ENCODE results near the gene NR3C1. TPM values are rescaled to one million over a fixed set of nuclear protein-coding genes. Genes with fewer than 3 reads are reported as not detected.
A peak's percentile ranks its signal among the peaks of the same experiment; 100 is the strongest.

Gene NR3C1
- total RNA-seq, 4 donors from 2014 or later, result 56.7 to 79.1 (median 64.4) TPM

DNA sequence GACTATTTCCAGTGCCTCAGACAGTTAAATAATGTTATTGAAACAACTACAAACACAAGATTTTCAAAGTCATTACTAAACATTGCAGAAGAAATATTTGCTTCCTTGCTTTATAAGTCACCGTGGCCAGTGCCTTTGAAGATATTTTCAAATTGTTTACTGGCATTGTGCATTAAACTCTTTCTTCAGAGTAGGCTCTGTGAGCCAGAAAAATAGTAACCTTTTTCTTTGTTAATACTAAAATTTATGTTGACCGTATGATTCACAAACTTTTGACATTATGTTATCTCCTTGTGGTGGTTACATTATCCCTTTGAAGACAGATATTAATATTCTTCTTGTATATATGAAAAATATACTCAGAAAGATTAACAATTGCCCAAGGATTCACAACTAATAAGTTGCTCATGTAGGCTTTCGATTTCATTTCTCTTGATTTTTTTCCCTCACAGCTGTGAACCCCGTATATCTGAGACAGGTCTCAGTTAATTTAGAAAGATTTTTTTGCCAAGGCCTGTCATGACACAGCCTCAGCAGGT is 140.1 kb downstream of the NR3C1 start:
- no peak for TF ChIP-seq POLR2A (IDR thresholded peaks at IDR 0.05)
- TF ChIP-seq, protein P1, sequence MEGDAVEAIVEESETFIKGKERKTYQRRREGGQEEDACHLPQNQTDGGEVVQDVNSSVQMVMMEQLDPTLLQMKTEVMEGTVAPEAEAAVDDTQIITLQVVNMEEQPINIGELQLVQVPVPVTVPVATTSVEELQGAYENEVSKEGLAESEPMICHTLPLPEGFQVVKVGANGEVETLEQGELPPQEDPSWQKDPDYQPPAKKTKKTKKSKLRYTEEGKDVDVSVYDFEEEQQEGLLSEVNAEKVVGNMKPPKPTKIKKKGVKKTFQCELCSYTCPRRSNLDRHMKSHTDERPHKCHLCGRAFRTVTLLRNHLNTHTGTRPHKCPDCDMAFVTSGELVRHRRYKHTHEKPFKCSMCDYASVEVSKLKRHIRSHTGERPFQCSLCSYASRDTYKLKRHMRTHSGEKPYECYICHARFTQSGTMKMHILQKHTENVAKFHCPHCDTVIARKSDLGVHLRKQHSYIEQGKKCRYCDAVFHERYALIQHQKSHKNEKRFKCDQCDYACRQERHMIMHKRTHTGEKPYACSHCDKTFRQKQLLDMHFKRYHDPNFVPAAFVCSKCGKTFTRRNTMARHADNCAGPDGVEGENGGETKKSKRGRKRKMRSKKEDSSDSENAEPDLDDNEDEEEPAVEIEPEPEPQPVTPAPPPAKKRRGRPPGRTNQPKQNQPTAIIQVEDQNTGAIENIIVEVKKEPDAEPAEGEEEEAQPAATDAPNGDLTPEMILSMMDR (IDR thresholded peaks at IDR 0.05 in 4 of 5, conservative IDR thresholded peaks at IDR 0.05 in 1 of 5), result no peak
- Histone ChIP-seq H3K4me3 (no peak overlapping the region), H3K27ac (no peak overlapping the region), H3K27me3 (no peaks in the 10 kb centered on the region), H3K4me1 (no peaks in the 10 kb centered on the region), H3K9me3 (no peaks in the 10 kb centered on the region), H3K36me3 (no peaks in the 10 kb centered on the region)
- intact Hi-C loops (cut with DNase I; ENCODE audit: low total_unique reads), result no loop called here
- no peak for ATAC-seq
- DNase-seq, result no peak
- in situ Hi-C loops (cut with MboI; ENCODE audit: low sequenced_read_pairs in 4 of 4), result no loop called here

DNA sequence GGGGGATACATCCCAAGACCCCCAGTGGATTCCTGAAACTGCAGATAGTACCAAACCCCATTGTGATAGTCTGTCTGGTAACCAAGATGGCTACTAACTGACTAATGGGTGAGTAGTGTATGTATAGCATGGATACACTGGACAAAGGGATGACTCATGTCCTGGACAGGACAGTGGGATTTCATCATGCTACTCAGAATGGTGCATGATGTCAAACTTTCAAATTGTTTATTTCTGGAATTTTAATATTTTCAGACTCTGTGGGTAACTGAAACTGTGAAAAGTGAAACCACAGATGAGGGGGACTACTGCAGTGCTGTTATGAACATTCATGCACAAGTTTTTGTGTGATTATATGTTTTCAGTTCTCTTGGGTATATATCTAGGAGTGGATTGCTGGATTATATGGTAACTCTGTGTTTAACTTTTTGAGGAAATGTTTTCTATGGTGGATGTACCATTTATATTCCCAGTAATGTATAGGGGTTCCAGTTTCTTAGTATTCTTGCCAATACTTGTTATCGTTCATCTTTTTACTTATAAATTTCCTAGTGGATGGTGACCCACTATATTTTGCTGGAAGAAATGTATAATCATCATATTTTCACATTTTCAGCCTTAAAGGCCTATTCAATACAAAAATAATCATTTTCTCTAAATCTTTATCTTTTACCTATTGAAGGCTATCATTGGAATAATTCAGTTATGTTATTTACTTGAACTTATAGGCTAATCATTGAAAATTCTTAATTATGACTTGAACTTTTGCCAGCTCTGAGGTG is 140.9 kb downstream of the NR3C1 start:
- TF ChIP-seq, protein P1 (IDR thresholded peaks at IDR 0.05 in 4 of 5, conservative IDR thresholded peaks at IDR 0.05 in 1 of 5), result no peak
- no peak for TF ChIP-seq POLR2A (IDR thresholded peaks at IDR 0.05)
- Histone ChIP-seq H3K4me1 (no peaks in the 10 kb centered on the region), H3K4me3 (no peak overlapping the region), H3K9me3 (no peaks in the 10 kb centered on the region), H3K27me3 (no peaks in the 10 kb centered on the region), H3K27ac (no peak overlapping the region), H3K36me3 (no peaks in the 10 kb centered on the region)
- ATAC-seq (peak; percentile 54 to 78), DNase-seq (no peak)
- intact Hi-C loops (cut with DNase I; ENCODE audit: low total_unique reads), result no loop called here
- in situ Hi-C loops (cut with MboI; ENCODE audit: low sequenced_read_pairs in 4 of 4), result no loop called here

DNA sequence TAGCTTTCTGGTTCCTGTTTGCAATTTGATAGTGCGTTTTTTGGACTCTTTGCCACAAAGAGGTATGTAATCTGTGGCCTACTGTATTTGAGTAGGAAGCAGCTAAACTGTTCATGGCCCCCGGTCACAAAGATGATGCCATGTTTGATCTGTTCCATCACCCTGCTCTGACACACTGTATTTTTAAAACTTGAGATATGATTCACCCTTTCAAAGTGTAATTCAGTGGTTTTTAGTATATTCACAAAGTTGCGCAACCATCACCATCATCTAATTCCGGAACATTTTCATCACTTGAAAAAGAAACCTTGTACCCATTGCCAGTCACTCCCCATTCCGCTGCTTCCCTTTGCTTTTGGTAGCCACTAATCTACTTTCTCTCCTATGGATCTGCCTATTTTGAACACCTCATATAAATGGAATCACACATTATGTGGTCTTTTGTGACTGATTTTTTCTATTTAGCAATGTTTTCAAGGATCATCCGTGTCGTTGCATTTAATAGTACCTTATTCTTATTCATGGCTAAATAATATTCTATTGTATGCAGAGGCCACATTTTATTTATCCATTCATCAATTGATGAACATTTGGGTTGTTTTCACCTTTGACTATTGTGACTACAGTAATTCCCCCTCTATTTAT is 141.6 kb downstream of the NR3C1 start:
- Histone ChIP-seq H3K4me3 (no peak overlapping the region), H3K9me3 (no peaks in the 10 kb centered on the region), H3K36me3 (no peaks in the 10 kb centered on the region), H3K27ac (no peak overlapping the region), H3K4me1 (no peaks in the 10 kb centered on the region), H3K27me3 (no peaks in the 10 kb centered on the region)
- DNase-seq (no peak), ATAC-seq (no peak)
- intact Hi-C loops (cut with DNase I; ENCODE audit: low total_unique reads) (no loop called here), in situ Hi-C loops (cut with MboI; ENCODE audit: low sequenced_read_pairs in 4 of 4) (no loop called here)
- no peak for TF ChIP-seq POLR2A (IDR thresholded peaks at IDR 0.05)

DNA sequence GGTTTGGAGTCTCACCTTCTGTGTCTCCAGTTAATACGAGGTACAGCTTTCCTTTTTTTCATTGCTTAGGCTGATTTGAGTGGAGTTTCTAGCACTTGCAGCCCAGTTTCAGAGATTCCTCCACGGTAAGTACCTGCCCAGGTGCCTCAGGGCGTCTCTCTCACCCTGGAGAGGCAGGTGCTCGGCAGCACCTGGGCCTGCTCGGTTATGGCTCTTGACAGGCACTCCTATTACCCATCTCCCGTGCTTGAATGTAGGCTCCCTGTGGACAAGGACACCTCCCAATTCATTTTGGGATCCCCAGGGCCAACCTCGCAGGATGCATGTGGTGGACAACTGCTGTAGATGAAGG is 144.3 kb downstream of the NR3C1 start:
- TF ChIP-seq, protein P1 (IDR thresholded peaks at IDR 0.05 in 4 of 5, conservative IDR thresholded peaks at IDR 0.05 in 1 of 5), result no peak
- TF ChIP-seq POLR2A (IDR thresholded peaks at IDR 0.05), result no peak
- Histone ChIP-seq H3K27me3 (no peaks in the 10 kb centered on the region), H3K4me3 (no peak overlapping the region), H3K4me1 (no peaks in the 10 kb centered on the region), H3K9me3 (no peaks in the 10 kb centered on the region), H3K27ac (no peak overlapping the region), H3K36me3 (no peaks in the 10 kb centered on the region)
- ATAC-seq, result no peak
- in situ Hi-C loops (cut with MboI; ENCODE audit: low sequenced_read_pairs in 4 of 4) (no loop called here), intact Hi-C loops (cut with DNase I; ENCODE audit: low total_unique reads) (loop anchor here (2.0 kb wide), 1 partner anchor 20 kb away; no protein-coding TSS in a partner anchor)
- DNase-seq, result no peak

DNA sequence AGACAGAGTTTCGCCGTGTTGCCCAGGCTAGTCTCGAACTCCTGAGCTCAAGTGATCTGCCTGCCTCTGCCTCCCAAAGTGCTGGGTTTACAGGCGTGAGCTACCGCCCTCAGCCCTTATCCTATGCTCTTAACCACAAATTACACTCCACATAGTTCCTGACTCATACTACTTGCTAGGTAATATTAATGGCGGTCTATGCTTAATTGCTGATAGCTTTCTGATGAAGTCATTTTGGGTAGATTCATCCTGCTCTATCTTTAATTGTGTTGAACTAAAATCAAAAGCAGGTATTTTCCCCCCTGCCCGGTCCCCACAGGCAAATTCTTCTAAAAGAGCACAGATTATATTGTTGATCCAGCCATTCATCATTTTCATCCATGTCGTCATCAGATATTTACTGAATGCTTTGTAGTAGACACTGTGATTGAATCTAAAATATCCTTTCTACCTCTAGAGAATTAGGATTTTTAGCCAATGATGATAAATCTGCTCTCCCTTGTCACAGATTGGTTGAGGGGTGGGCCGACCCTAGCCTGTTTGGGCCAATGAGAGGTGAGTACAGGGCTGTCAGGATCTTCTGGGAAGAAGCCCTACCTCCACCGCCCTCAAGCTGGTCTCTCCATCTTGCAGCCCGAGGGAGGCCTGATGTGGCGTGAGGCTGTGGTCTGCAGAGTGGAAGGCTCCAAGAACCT is 144.8 kb downstream of the NR3C1 start:
- no peak overlapping the region for H3K27ac ChIP-seq
- no peaks in the 10 kb centered on the region for H3K27me3 ChIP-seq
- intact Hi-C loops (cut with DNase I; ENCODE audit: low total_unique reads) (loop anchor here (2.0 kb wide), 1 partner anchor 20 kb away; no protein-coding TSS in a partner anchor), in situ Hi-C loops (cut with MboI; ENCODE audit: low sequenced_read_pairs in 4 of 4) (no loop called here)
- no peaks in the 10 kb centered on the region for H3K9me3 ChIP-seq
- TF ChIP-seq, protein P1 (IDR thresholded peaks at IDR 0.05 in 4 of 5, conservative IDR thresholded peaks at IDR 0.05 in 1 of 5), result no peak
- no peak for TF ChIP-seq POLR2A (IDR thresholded peaks at IDR 0.05)
- DNase-seq (no peak), ATAC-seq (no peak)
- H3K4me3 ChIP-seq, result no peak overlapping the region
- H3K4me1 ChIP-seq, result no peaks in the 10 kb centered on the region
- H3K36me3 ChIP-seq, result no peaks in the 10 kb centered on the region

Measured in gastrocnemius medialis (tissue), 4 donors.